Vagina (tissue), 2 donors: Measurements from ENCODE around the gene BTN2A1.

Source experiments
- POLR2A ChIP-seq, 2 donors: fragments of 450-650 bp; IDR thresholded peaks; one replicate each; pipeline ENCODE4 v1.6.1; 2017; ENCODE audit warnings: antibody characterized with exemption in 2 of 2, mild to moderate bottlenecking in 2 of 2, moderate library complexity in 2 of 2
- TF ChIP-seq, protein P1 (sequence below), 3 experiments: fragments of 450-650 bp in 2 of 3; fragments of 200-600 bp in 1 of 3; sonication (generic) in 1 of 3; IDR thresholded peaks; one replicate each; pipeline ENCODE4 v1.5.1; 2017 to 2019; ENCODE audit warnings: antibody characterized with exemption in 3 of 3, mild to moderate bottlenecking in 2 of 3, moderate library complexity in 2 of 3

DNA sequence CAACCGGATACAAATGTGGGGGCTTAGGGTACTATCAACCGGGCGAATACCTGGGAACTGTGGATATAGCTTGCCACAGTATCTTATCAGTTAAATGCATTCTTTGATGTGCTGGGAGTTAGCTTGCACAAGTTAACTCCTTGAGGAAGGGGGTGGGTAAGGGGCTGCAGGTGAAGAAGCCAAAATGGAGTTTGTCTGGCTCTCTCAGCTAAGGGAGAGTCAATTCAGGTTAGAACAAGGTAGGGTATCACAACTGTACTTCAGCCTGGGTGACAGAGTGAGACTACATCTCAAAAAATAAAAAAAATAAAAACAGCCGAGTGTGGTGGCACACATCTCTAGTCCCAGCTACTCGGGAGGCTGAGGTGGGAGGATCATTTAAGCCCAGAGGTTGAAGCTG is 33.8 kb downstream of the BTN2A1 start:
- TF ChIP-seq, protein P1, sequence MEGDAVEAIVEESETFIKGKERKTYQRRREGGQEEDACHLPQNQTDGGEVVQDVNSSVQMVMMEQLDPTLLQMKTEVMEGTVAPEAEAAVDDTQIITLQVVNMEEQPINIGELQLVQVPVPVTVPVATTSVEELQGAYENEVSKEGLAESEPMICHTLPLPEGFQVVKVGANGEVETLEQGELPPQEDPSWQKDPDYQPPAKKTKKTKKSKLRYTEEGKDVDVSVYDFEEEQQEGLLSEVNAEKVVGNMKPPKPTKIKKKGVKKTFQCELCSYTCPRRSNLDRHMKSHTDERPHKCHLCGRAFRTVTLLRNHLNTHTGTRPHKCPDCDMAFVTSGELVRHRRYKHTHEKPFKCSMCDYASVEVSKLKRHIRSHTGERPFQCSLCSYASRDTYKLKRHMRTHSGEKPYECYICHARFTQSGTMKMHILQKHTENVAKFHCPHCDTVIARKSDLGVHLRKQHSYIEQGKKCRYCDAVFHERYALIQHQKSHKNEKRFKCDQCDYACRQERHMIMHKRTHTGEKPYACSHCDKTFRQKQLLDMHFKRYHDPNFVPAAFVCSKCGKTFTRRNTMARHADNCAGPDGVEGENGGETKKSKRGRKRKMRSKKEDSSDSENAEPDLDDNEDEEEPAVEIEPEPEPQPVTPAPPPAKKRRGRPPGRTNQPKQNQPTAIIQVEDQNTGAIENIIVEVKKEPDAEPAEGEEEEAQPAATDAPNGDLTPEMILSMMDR (IDR thresholded peaks at IDR 0.05): no peak
- TF ChIP-seq POLR2A (IDR thresholded peaks at IDR 0.05): no peak
